HCT116 (cell line): ENCODE data around the gene BEGAIN. TPM values are rescaled to one million over a fixed set of nuclear protein-coding genes. Genes with fewer than 3 reads are reported as not detected.

ENCODE experiments used
- ATAC-seq: fragments of 200-7000 bp; cut with Tn5 transposase; 2 replicates; pipeline ENCODE4 v1.9.1; 2020; ENCODE audit warnings: mild to moderate bottlenecking, moderate library complexity
- BruUV-seq: library from RNA; stranded (reverse); fragments of 400-500 nt; replicated peaks from 2 replicates; lab custom pipeline; 2021; lab: Mats Ljungman, UMichigan
- CTCF ChIA-PET: fragments of 300-600 bp; sonication (Branson Sonifier 250); formaldehyde crosslinking; loops from one replicate; lab custom pipeline; 2021; ENCODE audit warnings: antibody characterized with exemption; lab: Charles Lee
- POLR2A ChIA-PET: fragments of 300-600, 350-600 bp; sonication (Branson Sonifier 250); formaldehyde crosslinking; loops from one replicate; lab custom pipeline; 2021; ENCODE audit warnings: antibody characterized with exemption; lab: Charles Lee
- RAD21 ChIA-PET, 2 experiments: fragments of 300-600 bp; sonication (Branson Sonifier 250); formaldehyde crosslinking; loops; one replicate each; lab custom pipeline; 2023; ENCODE audit warnings: low total read pairs in 2 of 2; ENCODE audit not compliant: uncharacterized antibody in 2 of 2, unreplicated experiment in 2 of 2, low non-redundant PET in 1 of 2; lab: Charles Lee
- DNase-seq: peaks from one replicate; pipeline ENCODE4 v3.0.0-alpha.2; 2010; ENCODE audit warnings: low read depth, low spot score
- H2AFZ ChIP-seq: fragments of 200-600 bp; shearing (Covaris generic), sonication (generic); 2 replicates; pipeline ENCODE4 v1.6.1; 2017; ENCODE audit warnings: low read depth, mixed run types, mixed read lengths, antibody characterized with exemption, low read length; ENCODE audit not compliant: poor library complexity, severe bottlenecking
- H3K27ac ChIP-seq: 2 replicates; pipeline ENCODE4 v1.5.1; 2012; ENCODE audit warnings: low read depth, low read length
- H3K27me3 ChIP-seq: fragments of 200-600 bp; sonication (generic); 2 replicates; pipeline ENCODE4 v1.6.1; 2016; ENCODE audit warnings: mixed run types, low read length, mixed read lengths; ENCODE audit not compliant: insufficient read depth
- H3K36me3 ChIP-seq, 2 experiments: fragments of 200-500 bp in 1 of 2; fragments of 200-600 bp in 1 of 2; sonication (Bioruptor generic) in 1 of 2; sonication (generic) in 1 of 2; 2 replicates each; pipeline versions ENCODE4 v1.5.1 to v1.6.1; 2014 to 2016; ENCODE audit warnings: low read length in 2 of 2, inconsistent platforms in 1 of 2, mixed read lengths in 1 of 2, mixed run types in 1 of 2; ENCODE audit not compliant: insufficient read depth in 2 of 2, control insufficient read depth in 1 of 2
- H3K4me1 ChIP-seq, 2 experiments: fragments of 200-600 bp in 1 of 2; sonication (generic) in 1 of 2; 2 replicates each; pipeline versions ENCODE4 v1.5.1 to v1.6.1; 2012 to 2017; ENCODE audit warnings: low read length in 2 of 2, inconsistent platforms in 1 of 2, mild to moderate bottlenecking in 1 of 2, mixed read lengths in 1 of 2, mixed run types in 1 of 2, moderate library complexity in 1 of 2; ENCODE audit not compliant: insufficient read depth in 2 of 2, control insufficient read depth in 1 of 2
- H3K4me2 ChIP-seq: fragments of 200-600 bp; sonication (generic); 2 replicates; pipeline ENCODE4 v1.6.1; 2017; ENCODE audit warnings: mixed run types, low read length, mixed read lengths
- H3K4me3 ChIP-seq, 2 experiments: fragments of 200-600 bp in 1 of 2; sonication (generic) in 1 of 2; replicated peaks in 1 of 2; 2 replicates each; pipeline ENCODE4 v1.5.1; 2011 to 2016; ENCODE audit warnings: low read length in 2 of 2, control low read depth in 1 of 2, low read depth in 1 of 2, mild to moderate bottlenecking in 1 of 2, mixed read lengths in 1 of 2, mixed run types in 1 of 2
- H3K79me2 ChIP-seq: fragments of 200-600 bp; sonication (generic); 2 replicates; pipeline ENCODE4 v1.6.1; 2017; ENCODE audit warnings: mild to moderate bottlenecking, mixed run types, low read length, moderate library complexity, mixed read lengths; ENCODE audit not compliant: insufficient read depth
- H3K9ac ChIP-seq: fragments of 200-600 bp; sonication (generic); 2 replicates; pipeline ENCODE4 v1.6.1; 2016; ENCODE audit warnings: low read length, mixed read lengths
- H3K9me2 ChIP-seq: fragments of 200-600 bp; sonication (generic), shearing (Covaris generic); 2 replicates; pipeline ENCODE4 v1.6.1; 2017; ENCODE audit warnings: mixed run types, mild to moderate bottlenecking, moderate library complexity; ENCODE audit not compliant: insufficient read depth
- H3K9me3 ChIP-seq, 2 experiments: fragments of 200-500 bp in 1 of 2; fragments of 200-600 bp in 1 of 2; sonication (Bioruptor generic) in 1 of 2; sonication (generic) in 1 of 2; 2 replicates each; pipeline ENCODE4 v1.6.1; 2014 to 2017; ENCODE audit warnings: low read length in 2 of 2, mixed read lengths in 2 of 2, inconsistent platforms in 1 of 2, low read depth in 1 of 2, mild to moderate bottlenecking in 1 of 2, mixed run types in 1 of 2, moderate library complexity in 1 of 2; ENCODE audit not compliant: control insufficient read depth in 1 of 2, insufficient read depth in 1 of 2
- H4K20me1 ChIP-seq: fragments of 200-600 bp; sonication (generic), shearing (Covaris generic); 2 replicates; pipeline ENCODE4 v1.6.1; 2017; ENCODE audit warnings: mixed run types, mild to moderate bottlenecking, moderate library complexity; ENCODE audit not compliant: insufficient read depth
- CBX3 ChIP-seq: IDR thresholded peaks from 2 replicates; pipeline ENCODE4 v1.6.1; 2012; ENCODE audit warnings: low read depth
- EGR1 ChIP-seq: IDR thresholded peaks from 2 replicates; pipeline ENCODE4 v1.6.1; 2012; ENCODE audit warnings: low read depth
- ELF1 ChIP-seq: IDR thresholded peaks from 2 replicates; pipeline ENCODE4 v1.6.1; 2012; ENCODE audit warnings: low read depth, borderline replicate concordance
- EZH2 ChIP-seq: fragments of 200-600 bp; sonication (generic); IDR thresholded peaks from 2 replicates; pipeline ENCODE4 v1.6.1; 2017; ENCODE audit warnings: antibody characterized with exemption, mixed run types
- POLR2AphosphoS5 ChIP-seq: IDR thresholded peaks from 2 replicates; pipeline ENCODE4 v1.6.1; 2011; ENCODE audit warnings: mild to moderate bottlenecking, low read depth, low read length, moderate library complexity
- RAD21 ChIP-seq: IDR thresholded peaks from 2 replicates; pipeline ENCODE4 v1.6.1; 2012; ENCODE audit warnings: low read depth, mild to moderate bottlenecking
- SIN3A ChIP-seq: IDR thresholded peaks from 2 replicates; pipeline ENCODE4 v1.6.1; 2012; ENCODE audit warnings: low read depth
- SP1 ChIP-seq: IDR thresholded peaks from 2 replicates; pipeline ENCODE4 v1.6.1; 2012; ENCODE audit warnings: low read depth
- YY1 ChIP-seq: IDR thresholded peaks from 2 replicates; pipeline ENCODE4 v1.6.1; 2011; ENCODE audit warnings: low read length, low read depth, moderate library complexity, mild to moderate bottlenecking; ENCODE audit not compliant: insufficient replicate concordance; ENCODE audit errors: extremely low read depth
- ZFX ChIP-seq: fragments of 450-650 bp; IDR thresholded peaks from 2 replicates; pipeline ENCODE4 v1.6.1; 2017
- intact Hi-C: fragments of 100-400 bp; cut with micrococcal nuclease; formaldehyde crosslinking; loops from 2 replicates; pipeline ENCODE4 v1.10.0; 2022
- total RNA-seq: library from RNA; stranded (reverse); gene quantifications from one replicate; pipeline ENCODE4 v1.2.1, GENCODE V29; 2021; ENCODE audit not compliant: unreplicated experiment
- TF ChIP-seq, protein P1 (sequence below): IDR thresholded peaks from 2 replicates; pipeline ENCODE4 v1.6.1; 2012
- TF ChIP-seq, protein P2 (sequence below): IDR thresholded peaks from 2 replicates; pipeline ENCODE4 v1.6.1; 2012

Gene BEGAIN
- total RNA-seq, 1 experiment from 2014 or later = 8.5 TPM

DNA sequence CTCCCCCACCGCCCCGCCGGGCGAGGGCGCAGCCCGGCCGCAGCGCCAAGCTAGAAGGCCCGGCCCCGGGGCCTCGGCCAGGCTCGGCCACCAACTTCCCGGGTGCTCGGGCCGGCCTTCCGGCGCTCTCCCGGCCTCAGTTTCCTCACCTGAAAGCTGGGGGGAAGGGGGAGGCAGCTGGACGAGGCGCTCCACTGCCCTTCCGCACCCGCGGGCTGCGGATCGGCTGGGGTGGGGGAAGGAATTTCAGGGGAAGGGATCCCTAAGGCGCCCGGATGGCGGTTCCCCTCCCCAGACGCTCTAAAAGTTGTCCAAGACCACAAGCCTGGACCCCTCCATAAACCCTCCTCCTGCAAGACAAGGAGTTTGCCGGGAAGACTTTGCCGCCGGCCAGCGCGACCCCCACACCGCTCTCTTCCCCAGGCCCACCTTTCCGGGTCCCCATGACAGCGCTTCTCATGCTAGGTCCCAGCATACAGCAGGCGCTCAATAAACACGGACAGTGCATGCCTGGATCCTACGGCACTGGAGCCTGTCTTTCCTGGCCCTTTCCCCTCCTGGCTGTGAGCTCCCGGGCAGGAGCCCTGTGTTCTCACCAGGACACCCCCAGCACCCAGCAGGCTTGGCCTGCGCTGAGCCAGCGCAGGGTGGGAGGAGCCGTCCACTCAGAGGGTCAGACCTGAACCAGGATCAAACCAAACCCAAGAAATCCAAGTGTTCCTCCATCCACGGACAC is 18.1 kb downstream of the BEGAIN start:
- ATAC-seq = no peak
- no peak overlapping the region for H3K27ac ChIP-seq
- no peak for DNase-seq
- H3K9me2 ChIP-seq = no peaks in the 10 kb centered on the region
- peaks cover 0 to 13% of the 10 kb centered on the region in 2 experiments; a peak in 1 of 4 replicates for H3K4me1 ChIP-seq
- RAD21 ChIA-PET = no interaction called here
- intact Hi-C loops = no loop called here
- H3K4me3 ChIP-seq = no peak overlapping the region
- no peaks in the 10 kb centered on the region for H3K36me3 ChIP-seq
- H2AFZ ChIP-seq = no peak overlapping the region
- H3K9ac ChIP-seq = no peak overlapping the region
- H3K9me3 ChIP-seq = no peaks in the 10 kb centered on the region
- BruUV-seq = no TSS peak
- no peaks in the 10 kb centered on the region for H4K20me1 ChIP-seq
- H3K27me3 ChIP-seq = no peaks in the 10 kb centered on the region
- H3K79me2 ChIP-seq = no peaks in the 10 kb centered on the region
- no peak overlapping the region for H3K4me2 ChIP-seq
- TF ChIP-seq ELF1 (no peak), YY1 (no peak), SIN3A (no peak), ZFX (no peak), SP1 (no peak), POLR2AphosphoS5 (no peak), CBX3 (no peak), EGR1 (no peak), EZH2 (no peak), RAD21 (no peak)
- TF ChIP-seq, protein P1, sequence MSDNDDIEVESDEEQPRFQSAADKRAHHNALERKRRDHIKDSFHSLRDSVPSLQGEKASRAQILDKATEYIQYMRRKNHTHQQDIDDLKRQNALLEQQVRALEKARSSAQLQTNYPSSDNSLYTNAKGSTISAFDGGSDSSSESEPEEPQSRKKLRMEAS = no peak
- TF ChIP-seq, protein P2, sequence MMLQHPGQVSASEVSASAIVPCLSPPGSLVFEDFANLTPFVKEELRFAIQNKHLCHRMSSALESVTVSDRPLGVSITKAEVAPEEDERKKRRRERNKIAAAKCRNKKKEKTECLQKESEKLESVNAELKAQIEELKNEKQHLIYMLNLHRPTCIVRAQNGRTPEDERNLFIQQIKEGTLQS = no peak
- CTCF ChIA-PET = no interaction called here
- POLR2A ChIA-PET = no interaction called here
